Measurements from ENCODE around the gene SORD.

The SORD gene

DNA sequence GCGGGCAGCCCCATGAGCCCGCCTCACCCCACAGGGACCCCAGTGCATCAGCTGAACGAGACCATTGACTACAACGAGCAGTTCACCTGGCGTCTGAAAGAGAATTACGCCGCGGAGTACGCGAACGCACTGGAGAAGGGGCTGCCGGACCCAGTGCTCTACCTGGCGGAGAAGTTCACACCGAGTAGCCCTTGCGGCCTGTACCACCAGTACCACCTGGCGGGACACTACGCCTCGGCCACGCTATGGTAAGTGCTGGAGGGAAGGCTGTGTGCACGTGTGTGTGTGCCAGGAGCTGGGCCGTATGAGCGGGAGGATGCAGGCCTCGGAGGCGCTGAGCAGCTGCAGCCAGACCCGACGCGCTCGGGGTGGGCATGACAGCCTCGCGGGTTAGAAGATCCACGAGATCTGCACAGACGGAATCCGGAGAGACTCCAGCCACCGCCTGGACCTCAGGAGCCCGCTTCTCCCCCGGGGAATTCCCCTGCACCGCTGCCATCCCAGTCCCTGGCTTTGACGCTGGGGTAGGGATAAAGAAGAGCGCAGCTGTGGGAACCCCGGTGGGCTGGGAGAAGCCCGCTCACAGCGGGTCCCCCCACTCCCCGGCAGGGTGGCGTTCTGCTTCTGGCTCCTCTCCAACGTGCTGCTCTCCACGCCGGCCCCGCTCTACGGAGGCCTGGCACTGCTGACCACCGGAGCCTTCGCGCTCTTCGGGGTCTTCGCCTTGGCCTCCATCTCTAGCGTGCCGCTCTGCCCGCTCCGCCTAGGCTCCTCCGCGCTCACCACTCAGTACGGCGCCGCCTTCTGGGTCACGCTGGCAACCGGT is 93.7 kb downstream of the SORD start:
- in situ Hi-C loops (cut with HindIII; ENCODE audit: low sequenced_read_pairs), result no loop called here
- TF ChIP-seq, protein P1, sequence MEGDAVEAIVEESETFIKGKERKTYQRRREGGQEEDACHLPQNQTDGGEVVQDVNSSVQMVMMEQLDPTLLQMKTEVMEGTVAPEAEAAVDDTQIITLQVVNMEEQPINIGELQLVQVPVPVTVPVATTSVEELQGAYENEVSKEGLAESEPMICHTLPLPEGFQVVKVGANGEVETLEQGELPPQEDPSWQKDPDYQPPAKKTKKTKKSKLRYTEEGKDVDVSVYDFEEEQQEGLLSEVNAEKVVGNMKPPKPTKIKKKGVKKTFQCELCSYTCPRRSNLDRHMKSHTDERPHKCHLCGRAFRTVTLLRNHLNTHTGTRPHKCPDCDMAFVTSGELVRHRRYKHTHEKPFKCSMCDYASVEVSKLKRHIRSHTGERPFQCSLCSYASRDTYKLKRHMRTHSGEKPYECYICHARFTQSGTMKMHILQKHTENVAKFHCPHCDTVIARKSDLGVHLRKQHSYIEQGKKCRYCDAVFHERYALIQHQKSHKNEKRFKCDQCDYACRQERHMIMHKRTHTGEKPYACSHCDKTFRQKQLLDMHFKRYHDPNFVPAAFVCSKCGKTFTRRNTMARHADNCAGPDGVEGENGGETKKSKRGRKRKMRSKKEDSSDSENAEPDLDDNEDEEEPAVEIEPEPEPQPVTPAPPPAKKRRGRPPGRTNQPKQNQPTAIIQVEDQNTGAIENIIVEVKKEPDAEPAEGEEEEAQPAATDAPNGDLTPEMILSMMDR (IDR thresholded peaks at IDR 0.05; ENCODE audit: low read depth, low read length, missing control alignments), result no peak
- no peak for DNase-seq (ENCODE audit: low read depth)
- no peak overlapping the region for H3K4me3 ChIP-seq (ENCODE audit: low read depth, low read length)

DNA sequence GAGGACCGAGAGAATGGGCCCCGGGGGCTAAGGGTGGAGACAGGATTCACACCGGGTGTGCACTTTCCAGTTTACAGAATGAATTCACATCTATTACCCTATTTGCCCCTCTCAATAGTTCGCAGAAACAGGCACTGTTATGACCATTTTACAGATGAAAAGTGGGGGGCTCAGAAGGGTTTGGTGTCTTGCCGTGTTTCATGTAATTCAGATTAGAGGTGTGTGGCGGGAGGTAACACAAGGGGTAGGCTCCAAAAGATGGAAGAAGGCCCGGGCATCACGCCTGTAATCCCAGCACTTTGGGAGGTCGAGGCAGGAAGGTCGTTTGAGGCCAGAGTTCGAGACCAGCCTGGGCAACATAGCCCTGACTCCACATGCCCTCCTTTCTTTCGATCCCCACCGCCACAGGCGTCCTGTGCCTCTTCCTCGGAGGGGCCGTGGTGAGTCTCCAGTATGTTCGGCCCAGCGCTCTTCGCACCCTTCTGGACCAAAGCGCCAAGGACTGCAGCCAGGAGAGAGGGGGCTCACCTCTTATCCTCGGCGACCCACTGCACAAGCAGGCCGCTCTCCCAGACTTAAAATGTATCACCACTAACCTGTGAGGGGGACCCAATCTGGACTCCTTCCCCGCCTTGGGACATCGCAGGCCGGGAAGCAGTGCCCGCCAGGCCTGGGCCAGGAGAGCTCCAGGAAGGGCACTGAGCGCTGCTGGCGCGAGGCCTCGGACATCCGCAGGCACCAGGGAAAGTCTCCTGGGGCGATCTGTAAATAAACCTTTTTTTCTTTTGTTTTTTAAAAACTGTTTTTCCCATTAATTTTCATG is 94.5 kb downstream of the SORD start:
- no peak overlapping the region for H3K4me3 ChIP-seq (ENCODE audit: low read depth, low read length)
- in situ Hi-C loops (cut with HindIII; ENCODE audit: low sequenced_read_pairs), result no loop called here
- no peak for DNase-seq (ENCODE audit: low read depth)
- TF ChIP-seq, protein P1 (IDR thresholded peaks at IDR 0.05; ENCODE audit: low read depth, low read length, missing control alignments), result no peak

DNA sequence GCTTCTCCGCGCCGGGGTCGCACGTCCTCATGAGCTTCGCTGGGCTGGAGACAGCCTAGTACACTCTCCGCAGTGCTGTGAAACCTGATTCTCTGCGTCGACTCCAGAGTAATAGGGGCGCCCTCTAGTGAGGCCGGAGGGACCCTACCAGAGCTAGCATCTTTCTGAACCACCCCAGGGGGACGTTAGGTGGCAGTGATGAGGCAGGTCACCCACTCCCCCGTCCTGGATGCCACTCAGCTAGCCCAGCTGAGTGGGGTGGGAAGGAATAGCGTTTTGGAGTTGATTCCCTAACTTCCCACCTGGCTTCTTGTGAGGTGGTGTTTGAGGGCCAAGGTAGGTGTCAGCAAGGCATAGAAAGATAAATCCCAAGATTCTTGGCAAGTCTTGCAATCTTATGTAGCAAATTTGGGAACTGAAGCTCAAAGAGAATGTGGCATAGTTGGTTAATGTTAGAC is 95.2 kb downstream of the SORD start:
- H3K4me3 ChIP-seq (ENCODE audit: low read depth, low read length), result no peak overlapping the region
- in situ Hi-C loops (cut with HindIII; ENCODE audit: low sequenced_read_pairs), result no loop called here
- TF ChIP-seq, protein P1 (IDR thresholded peaks at IDR 0.05; ENCODE audit: low read depth, low read length, missing control alignments), result peak; percentile 100

DNA sequence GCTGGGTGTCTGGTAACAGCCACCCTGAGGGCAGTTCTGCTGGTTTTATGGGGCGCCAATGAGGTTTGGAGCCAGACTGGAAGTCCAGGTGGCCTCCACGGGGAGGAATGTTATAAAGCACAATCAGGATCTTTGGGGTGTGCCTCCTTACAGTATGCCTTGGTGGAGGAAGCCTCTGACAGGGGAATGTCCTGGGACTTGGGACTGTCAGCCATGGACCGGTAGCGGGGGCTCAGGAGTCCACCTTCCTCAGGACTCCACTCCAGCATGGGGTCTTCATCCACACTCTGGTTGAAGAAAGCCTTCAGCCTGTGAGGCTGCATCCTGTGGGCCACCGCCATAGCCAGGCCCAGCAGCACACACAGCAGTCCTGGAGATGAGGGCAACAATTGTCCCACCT is 96.0 kb downstream of the SORD start:
- in situ Hi-C loops (cut with HindIII; ENCODE audit: low sequenced_read_pairs), result no loop called here
- DNase-seq (ENCODE audit: low read depth), result no peak
- TF ChIP-seq, protein P1 (IDR thresholded peaks at IDR 0.05; ENCODE audit: low read depth, low read length, missing control alignments), result no peak
- H3K4me3 ChIP-seq (ENCODE audit: low read depth, low read length), result no peak overlapping the region

More for the DNA sequence above, 95.2 kb downstream of the SORD start:
- DNase-seq (ENCODE audit: low read depth), result peak; percentile 84

DNA sequence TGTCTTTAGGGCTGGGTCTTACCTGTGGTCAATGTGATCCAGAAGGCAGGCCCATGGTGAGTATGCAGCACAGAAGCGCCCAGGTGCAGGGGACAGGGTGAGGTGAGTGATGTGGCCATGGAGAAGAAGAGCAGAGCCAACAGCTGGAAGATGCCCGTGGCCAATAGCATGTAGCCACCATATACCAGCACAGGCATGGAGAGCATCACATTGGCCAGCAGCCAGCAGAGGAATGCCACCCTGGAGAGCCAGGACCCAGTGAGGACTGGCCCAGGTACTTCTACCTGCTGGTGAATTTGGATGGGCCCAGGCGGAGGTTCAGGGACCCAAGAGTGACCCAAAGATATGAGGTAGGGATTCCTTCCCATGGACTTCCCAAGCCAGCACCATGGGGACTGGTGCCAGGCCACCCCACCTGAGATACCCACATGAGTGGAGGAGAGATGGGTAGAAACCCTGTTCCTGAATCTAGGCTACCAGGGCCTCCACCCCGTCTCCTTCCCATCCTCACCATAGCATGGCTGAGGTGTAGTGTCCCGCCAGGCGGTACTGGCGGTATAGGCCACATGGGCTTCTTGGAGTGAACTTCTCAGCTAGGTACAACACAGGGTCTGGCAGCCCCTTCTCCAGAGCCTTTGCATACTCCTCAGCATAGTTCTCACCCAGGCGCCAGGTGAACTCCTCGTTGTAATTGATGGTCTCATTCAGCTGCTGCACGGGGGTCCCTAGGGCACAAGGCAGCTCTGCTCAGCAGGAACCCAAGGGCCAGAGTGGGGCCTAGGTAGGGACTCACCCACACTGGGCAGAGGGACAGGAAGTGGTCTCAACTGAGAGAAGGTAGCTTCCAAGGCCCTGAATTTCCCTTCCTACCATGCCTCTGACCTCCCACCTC is 97.3 kb downstream of the SORD start:
- in situ Hi-C loops (cut with HindIII; ENCODE audit: low sequenced_read_pairs), result no loop called here
- no peak overlapping the region for H3K4me3 ChIP-seq (ENCODE audit: low read depth, low read length)
- TF ChIP-seq, protein P1 (IDR thresholded peaks at IDR 0.05; ENCODE audit: low read depth, low read length, missing control alignments), result no peak
- no peak for DNase-seq (ENCODE audit: low read depth)

DNA sequence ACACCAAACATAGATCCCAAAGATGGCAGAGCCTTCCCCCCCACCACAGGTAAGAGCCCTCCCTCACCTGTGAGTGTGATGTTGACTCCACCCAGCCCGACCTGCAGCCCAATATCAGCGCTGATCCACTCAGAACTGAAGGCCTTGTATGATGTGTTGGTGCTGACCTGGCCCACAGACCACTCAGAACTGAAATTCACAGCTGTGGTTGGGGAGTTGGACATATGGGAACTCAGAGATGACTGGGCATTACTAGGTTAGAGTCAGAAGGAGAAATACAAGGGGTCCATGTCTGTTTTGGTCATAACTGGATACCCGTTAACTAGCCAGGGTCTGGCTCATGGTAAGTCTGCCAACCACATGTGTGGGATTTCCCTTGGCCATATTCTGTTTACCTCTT is 98.0 kb downstream of the SORD start:
- TF ChIP-seq, protein P1 (IDR thresholded peaks at IDR 0.05; ENCODE audit: low read depth, low read length, missing control alignments), result no peak
- in situ Hi-C loops (cut with HindIII; ENCODE audit: low sequenced_read_pairs), result no loop called here

More for the DNA sequence above, 98.0 kb downstream of the SORD start:
- no peak overlapping the region for H3K4me3 ChIP-seq (ENCODE audit: low read depth, low read length)
- no peak for DNase-seq (ENCODE audit: low read depth)

Data from astrocyte of the cerebellum (primary cell).